Stimulated activated CD4-positive, alpha-beta T cell treated with anti-CD3 and anti-CD28 coated beads, Interleukin-15, amount 100 ng/mL, for 1 hour (primary cell): ENCODE results near the gene DGCR2.

ENCODE experiments used
- DNase-seq, 2 donors: peaks; one replicate each; pipeline ENCODE4 v3.0.0-alpha.2; 2020; ENCODE audit warnings: low read depth in 1 of 2, low spot score in 1 of 2

The DGCR2 gene

GRCh38 chr22:19146215-19146968 is 24.2 kb upstream of the DGCR2 start:
- no peak for DNase-seq

GRCh38 chr22:19143967-19144400 is 21.8 kb upstream of the DGCR2 start:
- DNase-seq = no peak

DNA sequence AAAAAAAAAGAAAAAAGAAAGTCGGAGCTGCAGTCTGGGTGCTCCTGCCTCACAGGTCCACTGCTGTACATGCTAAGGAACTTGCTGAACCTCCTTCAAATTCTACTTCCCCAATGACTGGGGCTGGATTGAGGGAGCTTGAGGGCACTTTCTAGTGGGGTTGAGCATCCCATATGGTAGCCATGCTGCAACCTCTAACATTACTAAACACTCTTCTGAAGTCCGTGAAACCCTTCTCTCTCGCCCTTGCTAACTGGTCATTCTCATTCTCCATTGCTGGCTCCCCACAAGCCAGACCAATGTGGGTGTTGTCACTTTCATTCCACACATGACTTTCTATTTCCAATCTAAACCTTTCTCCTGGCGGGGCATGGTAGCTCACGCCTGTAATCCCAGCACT is 21.0 kb upstream of the DGCR2 start:
- DNase-seq = no peak

- DNase-seq = no peak
Measured at GRCh38 chr22:19142394-19142793, 20.2 kb upstream of the DGCR2 start.

- DNase-seq = no peak
Measured at GRCh38 chr22:19139974-19140373, 17.8 kb upstream of the DGCR2 start.

- DNase-seq = no peak
Measured at GRCh38 chr22:19139001-19139356, 16.8 kb upstream of the DGCR2 start.

DNA sequence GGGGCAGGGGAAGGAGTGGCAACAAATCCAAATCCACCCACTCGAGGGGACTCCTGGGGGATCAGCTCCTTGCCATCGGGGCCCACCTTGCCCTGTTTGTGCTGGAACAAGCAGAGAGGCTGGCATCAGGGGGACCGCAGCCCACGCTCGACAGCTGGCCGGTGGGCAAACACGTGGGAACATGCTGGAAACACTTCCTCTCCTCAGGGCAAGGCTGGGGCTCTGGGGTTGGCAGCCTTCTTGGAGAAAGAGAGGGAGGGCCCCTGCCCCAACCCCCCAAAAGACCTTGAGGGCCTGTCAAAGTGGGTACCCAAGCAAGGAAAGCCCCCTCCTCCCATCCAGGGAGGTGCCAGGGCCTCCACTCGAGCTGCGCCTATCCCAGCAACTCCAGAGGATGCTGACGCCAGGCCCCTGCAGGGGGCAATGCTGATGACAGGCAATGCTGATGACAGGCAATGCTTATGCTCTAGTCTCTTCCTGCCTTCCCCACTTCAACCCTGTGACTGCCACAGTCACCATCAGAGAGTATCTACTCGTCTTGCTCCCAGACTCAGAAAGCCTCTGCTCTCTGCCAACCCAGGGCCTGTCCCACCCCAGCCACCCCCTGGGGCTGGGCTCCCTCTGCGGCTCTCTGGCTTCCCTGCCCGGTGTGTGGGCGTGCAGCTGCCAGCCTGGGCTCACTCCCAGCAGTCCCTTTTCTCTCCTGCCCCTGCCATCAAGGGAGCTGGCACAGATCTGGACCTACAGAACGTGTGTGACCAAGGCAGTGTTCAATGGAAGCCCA is 16.2 kb upstream of the DGCR2 start:
- no peak for DNase-seq

DNA sequence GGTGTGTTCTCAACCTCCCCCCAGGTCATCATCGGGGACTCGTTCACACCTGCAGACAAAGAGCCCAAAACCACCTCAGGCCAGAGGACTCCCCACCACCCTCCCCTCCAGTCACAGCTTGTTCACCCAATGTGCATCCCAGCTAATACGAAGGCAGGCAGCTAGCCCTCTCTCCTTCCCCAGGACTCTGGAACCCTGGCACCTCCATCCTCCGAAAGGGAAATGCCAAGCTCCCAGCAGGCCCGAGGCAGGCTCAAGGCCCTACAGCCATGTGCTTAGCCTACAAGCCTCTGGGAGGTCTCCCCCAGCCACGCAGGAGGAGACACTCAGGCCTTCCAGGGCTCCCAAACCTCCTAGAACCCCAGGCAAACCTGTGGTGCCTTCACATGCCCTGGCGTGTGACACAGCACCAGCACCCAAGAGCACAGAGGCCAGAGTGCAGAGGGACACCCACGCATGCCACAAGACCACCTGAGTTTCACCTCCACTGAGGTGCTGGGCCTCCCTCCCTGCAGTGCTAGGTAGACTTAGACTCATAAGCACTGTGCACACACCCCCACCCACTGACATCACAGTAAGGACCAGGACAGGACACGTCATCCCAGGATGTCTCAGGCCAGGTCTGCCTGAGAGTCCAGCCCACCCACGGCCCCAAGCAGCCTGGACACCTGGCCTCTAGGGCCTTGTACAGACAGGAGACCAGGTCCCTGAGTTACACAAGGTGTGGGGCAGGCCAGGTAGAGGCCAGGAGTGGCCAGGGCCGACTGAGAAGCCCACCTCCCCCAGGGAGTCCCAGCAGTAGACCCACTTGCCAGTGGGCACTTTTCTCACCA is 15.4 kb upstream of the DGCR2 start:
- no peak for DNase-seq

DNA sequence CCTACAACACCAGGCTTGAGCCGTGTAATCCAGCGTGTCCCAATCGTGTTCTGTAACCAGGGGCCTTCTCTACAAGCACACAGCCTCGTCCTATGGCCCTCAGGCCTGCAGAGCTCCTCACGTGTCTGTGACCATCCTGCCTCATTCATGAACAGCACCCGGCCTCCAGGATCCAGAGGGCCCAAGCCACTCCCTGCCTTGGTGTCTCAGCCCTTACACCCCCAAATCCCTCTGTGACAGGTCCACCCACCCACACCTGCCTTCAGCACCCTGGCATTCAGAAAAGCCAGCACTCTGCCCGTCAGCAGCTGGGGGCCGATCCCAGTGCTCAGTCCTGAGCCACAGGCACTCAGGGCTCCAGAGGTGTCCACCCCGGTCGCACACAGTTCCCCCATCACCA is 14.7 kb upstream of the DGCR2 start:
- DNase-seq = no peak

DNA sequence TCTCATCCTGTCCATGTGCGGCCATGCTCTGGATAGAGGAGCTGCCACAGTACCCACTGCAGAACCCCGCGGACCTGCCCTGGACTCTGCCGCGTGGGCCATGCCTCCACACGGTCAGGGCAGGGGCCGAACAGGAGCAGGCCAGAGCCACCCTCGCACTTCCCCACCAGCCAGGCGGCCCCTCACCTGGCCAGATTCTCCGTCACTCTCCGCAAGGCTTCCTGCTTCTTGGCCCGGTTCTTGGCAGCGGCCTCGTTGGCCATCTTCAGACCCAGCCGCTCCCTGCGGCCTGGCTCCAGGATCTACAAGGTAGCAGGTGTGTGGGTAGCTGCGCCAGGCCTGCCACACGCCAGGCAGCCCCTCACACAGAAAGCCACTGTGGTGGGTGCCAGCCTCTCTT is 12.7 kb upstream of the DGCR2 start:
- no peak for DNase-seq

GRCh38 chr22:19134176-19134831 is 12.1 kb upstream of the DGCR2 start:
- DNase-seq = no peak

DNA sequence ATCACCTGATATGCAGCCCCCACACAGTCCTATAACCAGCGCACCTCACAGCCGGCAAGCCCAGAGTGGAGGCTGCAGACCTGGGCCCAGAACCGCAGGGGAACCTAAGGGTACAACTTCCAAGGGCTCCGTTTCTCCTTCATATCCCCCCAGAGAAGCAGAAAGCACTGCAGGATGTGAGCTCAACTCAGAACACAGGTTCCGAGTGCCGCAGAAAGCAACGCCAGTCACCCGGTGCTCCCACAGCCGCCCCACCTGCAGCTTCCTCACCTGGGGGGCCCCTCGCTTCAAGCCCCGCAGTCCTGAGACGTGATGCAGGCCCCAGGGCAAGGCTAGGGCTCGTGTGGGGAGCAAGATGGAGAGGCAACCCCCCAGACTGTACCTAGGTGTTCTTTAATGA is 11.3 kb upstream of the DGCR2 start:
- DNase-seq = no peak

DNA sequence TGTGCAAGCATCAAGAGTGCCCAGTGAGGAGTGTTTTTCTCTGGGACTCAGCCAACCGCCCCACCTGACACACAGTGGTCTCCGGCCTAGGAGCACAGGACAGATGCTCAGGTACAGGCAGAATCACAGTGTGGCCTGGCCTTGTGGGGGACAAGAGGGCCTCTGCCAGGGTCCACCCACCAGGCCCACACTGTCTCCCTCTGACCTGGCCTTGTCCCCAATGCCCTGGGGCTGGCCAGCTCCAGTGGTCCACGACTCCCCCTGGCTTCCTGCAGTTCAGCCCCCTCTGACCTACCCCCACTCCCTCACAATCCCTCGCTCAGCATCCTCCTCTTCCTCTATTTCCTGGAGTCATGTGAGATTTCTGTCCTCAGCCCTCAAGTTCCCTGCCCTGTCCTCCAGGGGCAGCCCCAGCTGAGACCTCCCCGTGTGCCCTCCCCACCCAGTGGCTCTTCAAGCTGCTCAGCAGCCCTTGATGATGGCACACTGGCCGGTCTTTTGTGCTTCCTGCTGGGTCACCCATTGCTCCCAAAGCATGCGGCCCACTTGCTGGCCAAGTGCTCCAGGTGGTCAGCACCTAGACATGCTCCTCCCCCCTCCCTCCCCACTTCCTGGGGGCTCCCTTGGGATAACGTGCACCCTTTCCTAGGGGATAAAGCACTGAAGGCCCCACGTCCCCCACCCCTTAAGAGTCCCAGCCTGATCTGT is 10.6 kb upstream of the DGCR2 start:
- no peak for DNase-seq

- no peak for DNase-seq
Measured at GRCh38 chr22:19132153-19132552, 9.9 kb upstream of the DGCR2 start.

DNA sequence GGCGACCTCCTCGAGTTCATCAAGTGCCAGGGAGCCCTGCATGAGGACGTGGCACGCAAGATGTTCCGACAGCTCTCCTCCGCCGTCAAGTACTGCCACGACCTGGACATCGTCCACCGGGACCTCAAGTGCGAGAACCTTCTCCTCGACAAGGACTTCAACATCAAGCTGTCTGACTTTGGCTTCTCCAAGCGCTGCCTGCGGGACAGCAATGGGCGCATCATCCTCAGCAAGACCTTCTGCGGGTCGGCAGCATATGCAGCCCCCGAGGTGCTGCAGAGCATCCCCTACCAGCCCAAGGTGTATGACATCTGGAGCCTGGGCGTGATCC is 9.4 kb upstream of the DGCR2 start:
- no peak for DNase-seq

DNA sequence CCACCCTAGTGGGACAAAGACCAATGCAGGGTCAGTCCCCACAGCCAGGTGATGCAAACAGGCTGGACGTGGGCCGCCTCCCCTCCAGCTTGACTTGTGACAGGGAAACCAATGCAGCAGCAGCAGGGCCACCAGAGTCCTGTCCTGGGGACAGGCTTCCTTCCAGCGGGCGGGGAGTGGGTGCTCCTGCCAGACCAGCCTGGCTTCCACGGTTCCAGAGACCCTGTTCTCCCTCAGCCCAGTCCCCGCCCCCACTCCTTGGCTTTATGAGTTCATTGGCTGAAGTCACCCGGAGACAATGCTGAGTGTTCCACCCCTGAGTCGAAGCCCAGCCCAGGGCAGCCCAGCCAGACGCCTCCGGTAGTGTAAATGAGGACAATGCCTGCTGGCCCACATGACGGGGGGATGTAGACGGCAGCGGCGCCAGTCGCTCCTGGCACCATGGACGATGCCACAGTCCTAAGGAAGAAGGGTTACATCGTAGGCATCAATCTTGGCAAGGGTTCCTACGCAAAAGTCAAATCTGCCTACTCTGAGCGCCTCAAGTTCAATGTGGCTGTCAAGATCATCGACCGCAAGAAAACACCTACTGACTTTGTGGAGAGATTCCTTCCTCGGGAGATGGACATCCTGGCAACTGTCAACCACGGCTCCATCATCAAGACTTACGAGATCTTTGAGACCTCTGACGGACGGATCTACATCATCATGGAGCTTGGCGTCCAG is 8.9 kb upstream of the DGCR2 start, which contains the start of gene TSSK2:
TSSK2 (plus strand) TSS at position 350 of the 726 bp plus-strand sequence; CDS start at position 442, 92 bp downstream.
- DNase-seq = no peak

- DNase-seq = no peak
Measured at GRCh38 chr22:19129871-19130270, 7.7 kb upstream of the DGCR2 start.

DNA sequence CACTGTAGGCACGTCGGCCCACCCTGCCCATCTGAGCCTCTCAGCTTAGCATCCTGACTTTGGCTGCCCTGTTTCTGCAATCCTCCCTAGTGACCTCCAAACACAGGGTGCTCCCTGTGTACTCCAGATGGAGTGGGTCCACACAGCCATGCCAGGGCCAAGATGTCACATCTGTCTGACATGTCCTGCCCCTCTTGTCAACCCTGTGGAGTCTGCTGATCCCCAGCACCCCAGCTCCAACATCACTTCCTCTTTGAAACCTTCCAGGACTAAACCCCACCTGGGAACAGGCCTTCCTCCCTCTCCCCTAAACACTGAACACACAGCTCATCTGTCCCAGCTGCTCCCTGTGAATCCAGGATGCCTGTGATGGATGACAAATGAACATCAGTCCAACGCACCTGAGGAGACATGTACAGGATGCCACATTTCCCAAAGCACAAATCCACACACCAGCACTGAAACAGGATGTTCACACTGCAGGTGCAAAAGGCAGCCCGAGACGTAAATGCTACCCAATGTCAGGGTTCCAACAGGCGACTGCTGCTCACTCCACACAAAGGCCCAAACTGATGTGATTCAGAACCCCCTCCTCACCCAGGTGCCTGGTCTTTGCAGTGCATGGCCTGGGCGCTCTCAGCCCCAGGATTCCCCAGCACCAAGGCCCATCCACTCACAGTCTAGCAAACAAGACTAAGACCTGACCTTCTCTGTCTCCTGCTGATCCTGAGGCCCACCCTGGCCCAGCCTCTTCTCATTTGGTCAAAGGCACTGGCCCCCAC is 6.9 kb upstream of the DGCR2 start:
- no peak for DNase-seq

GRCh38 chr22:19128009-19128401 is 5.8 kb upstream of the DGCR2 start:
- no peak for DNase-seq
